ENCODE results near the gene IFFO2. TPM values are rescaled to one million over a fixed set of nuclear protein-coding genes. Genes with fewer than 3 reads are reported as not detected.

The IFFO2 gene
- total RNA-seq, 1 experiment from 2014 or later, result 4.7 TPM

- DNase-seq (ENCODE audit: low read depth), result no peak
Observed at GRCh38 chr1:18919956-18920355, 36.5 kb downstream of the IFFO2 start.

DNA sequence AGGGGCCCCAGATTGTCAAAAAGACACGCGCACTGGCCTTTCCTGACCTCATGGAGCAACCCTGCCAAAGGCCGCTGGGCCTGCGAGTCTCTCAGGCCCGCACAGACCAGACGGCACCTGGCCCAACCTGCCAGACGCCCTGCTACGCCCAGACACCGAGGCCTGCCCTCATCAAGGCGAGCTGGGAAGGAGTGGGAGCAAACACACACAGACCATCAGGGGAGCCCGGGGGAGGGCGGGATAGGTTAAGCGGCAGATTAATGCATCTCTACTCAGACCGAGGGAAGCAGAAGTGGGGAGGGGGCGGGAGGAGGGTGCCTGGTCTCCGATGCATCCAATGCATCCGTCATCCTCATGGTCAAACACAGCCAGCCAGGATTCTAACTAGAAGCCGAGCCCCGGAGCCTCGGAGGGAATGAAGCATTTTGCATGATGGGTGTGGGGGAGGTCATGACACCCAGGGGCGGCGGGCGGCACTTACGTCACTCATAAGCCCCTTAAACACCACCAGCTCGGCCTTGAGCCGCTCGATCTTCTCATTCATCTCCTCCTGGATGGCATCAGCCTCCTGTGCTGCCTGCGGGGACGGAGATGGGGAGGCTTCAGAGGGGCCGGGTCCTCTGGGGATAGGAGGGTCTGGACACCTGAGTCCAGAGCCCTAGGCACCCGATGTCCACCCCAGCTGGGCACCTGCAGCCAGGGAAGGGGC is 37.1 kb downstream of the IFFO2 start:
- DNase-seq (ENCODE audit: low read depth), result no peak

GRCh38 chr1:18918417-18918816 is 38.1 kb downstream of the IFFO2 start:
- DNase-seq (ENCODE audit: low read depth), result no peak

- DNase-seq (ENCODE audit: low read depth), result no peak
Observed at GRCh38 chr1:18917071-18917799, 39.2 kb downstream of the IFFO2 start.

DNA sequence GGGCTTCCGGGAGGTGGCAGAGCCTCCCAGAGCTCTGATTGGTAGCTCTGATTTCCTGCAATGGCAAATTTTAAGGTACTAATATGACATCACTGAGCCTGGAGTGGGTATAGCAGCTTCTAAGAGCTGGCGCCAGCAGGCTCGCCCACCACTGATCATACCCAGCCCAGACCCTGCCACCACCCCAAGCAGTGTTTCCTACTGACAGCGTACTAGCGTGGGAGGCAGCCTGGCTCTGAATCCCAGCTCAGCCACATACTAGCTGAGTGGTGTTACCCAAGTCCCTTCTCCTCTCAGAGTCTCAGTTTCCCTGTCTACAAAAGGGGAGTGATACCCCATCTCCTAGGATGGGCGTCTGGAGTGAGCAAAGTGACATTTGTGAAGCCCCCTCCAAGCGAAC is 41.1 kb downstream of the IFFO2 start:
- DNase-seq (ENCODE audit: low read depth), result no peak

DNA sequence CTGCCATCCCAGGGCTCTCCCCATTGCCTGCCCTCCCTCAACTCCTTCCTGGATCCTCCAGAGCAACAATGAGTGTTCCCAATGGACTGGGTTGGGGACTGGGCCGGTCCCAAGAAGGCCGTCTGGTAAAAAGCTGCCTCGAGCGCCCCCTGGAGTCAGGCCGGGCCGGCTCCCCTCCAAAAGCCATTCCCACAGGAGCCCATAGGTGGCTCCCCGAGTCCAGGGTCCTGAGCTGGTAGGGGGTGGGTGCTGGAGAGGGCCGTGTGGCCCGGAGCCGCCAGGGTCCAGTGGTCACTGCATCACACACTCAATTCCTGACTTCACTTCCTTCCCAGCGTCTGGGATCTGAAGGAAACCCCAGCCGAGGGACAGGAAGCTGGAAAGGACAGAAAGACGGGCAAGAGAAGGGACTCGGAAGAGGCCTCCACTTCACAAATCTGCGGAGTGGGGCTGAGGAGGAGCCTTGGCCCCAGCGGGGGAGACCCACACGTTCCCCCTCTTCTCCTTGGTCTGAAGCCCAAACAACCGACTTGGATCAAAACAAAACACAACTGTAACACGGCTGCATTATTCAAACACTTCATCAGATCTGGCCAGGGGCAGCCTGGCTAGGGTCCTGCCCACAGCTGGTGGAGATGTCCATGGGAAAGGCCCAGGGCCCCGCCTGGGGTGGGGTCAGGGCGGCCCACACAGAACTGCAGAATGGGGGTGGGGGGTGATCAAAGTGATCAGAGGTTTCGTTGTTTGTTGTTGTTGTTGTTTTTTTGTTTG is 43.2 kb downstream of the IFFO2 start:
- peak; percentile 64 for DNase-seq (ENCODE audit: low read depth)

- DNase-seq (ENCODE audit: low read depth), result no peak
Observed at GRCh38 chr1:18912550-18912949, 43.9 kb downstream of the IFFO2 start.

DNA sequence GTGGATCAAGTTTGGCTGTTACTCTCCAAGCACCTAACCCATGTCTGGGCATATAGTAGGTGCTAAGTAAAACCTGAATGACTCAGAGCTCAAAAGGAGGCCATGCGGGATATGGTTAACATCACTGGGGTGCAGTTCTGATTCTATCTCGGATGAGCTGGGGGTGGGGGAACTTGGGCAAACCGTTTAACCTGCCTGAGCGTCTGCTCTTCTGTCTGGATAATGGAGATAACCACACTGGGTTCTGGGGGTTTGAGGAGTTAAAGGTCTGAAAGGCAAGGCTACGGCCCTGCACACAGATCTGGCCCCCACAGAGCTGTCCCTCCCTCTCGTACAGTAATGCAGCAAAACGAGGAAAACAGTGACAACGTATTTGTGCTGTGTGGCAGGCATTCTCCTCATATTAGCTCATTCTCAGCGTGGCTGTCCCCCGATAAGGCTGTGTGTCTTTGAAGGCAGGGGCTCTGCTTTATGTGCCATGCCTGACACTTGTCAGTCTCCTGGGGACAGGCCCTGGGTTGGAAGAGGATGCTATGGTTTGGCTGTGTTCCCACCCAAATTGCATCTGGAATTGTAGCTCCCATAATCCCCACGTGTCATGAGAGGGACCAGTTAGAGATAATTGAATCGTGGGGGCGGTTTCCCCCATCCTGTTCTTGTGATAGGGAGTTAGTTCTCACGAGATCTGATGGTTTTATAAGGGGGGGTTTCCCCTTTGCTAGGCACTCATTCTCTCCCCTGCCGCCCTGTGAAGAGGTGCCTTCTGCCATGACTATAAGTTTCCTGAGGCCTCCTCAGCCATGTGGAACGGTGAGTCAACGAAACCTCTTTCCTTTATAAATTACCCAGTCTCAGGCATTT is 47.3 kb downstream of the IFFO2 start:
- no peak for DNase-seq (ENCODE audit: low read depth)

GRCh38 chr1:18907917-18908845 is 48.3 kb downstream of the IFFO2 start:
- no peak for DNase-seq (ENCODE audit: low read depth)

GRCh38 chr1:18907021-18907916 is 49.2 kb downstream of the IFFO2 start:
- DNase-seq (ENCODE audit: low read depth), result peak; percentile 57

GRCh38 chr1:18903291-18903756 is 53.2 kb downstream of the IFFO2 start:
- DNase-seq (ENCODE audit: low read depth), result no peak

GRCh38 chr1:18902523-18903290 is 53.8 kb downstream of the IFFO2 start, which contains the start of gene ALDH4A1:
Gene ALDH4A1 (minus strand): TSS chr1:18902555. CDS start chr1:18902523, 32 bp downstream.
- peak; percentile 98 for DNase-seq (ENCODE audit: low read depth)

GRCh38 chr1:18901952-18902522 is 54.4 kb downstream of the IFFO2 start:
- peak; percentile 12 for DNase-seq (ENCODE audit: low read depth)

GRCh38 chr1:18901147-18901951 is 55.1 kb downstream of the IFFO2 start:
- no peak for DNase-seq (ENCODE audit: low read depth)

DNA sequence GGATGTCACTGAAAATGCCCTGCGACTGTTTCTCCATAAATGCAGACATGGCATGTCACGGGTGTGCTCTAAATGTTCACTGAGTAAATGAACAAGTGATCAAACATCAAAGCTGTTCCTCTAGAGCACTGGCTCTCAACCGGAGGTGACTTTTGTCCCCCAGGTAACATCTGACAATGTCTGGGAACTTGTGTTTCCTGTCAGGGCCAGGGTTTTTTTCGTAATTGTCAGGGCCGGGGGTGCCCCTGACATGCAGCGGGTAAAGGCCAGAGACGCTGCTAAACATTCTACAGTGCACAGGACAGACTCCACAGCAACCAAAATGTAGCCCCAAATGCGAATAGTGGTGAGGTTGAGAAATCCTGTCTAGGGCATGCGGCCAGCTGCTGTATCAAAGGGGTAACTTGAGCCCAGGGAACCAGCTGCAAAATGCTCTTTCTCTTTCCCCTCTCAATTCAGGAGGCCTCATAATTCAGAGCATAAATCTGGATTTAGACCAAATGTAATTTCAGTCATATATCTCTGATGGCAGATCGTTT is 56.1 kb downstream of the IFFO2 start:
- DNase-seq (ENCODE audit: low read depth), result peak; percentile 48

- no peak for DNase-seq (ENCODE audit: low read depth)
Observed at GRCh38 chr1:18899363-18900049, 57.0 kb downstream of the IFFO2 start.

Measured in LHCN-M2 (cell line).